Stimulated activated naive B cell treated with anti-CD40 and anti-IgM and Interleukin-4, amounts not matched to agents 10 μg/mL and 1 μg/mL and 100 μg/mL, for 72 hours (primary cell): ENCODE results near the gene CD46.
A peak's percentile ranks its signal among the peaks of the same experiment; 100 is the strongest.
"Not testable (repeated sequence)": the region's sequence is repeated elsewhere in the genome, so short reads cannot be mapped to it uniquely, and the experiment has no call there.

Experiments used
- ATAC-seq, 2 donors: fragments of 150-1000 bp; cut with Tn5 transposase; replicated peaks; 2 replicates each; pipeline ENCODE4 v1.10.0; 2021; ENCODE audit warnings: moderate library complexity in 1 of 2
- DNase-seq: peaks from one replicate; pipeline ENCODE4 v3.0.0; 2021
- H3K27ac Mint-ChIP-seq: one replicate; pipeline ENCODE4 v1.8.0; 2022; ENCODE audit warnings: mild to moderate bottlenecking, mixed read lengths
- H3K27me3 Mint-ChIP-seq, 2 donors: one replicate each; pipeline ENCODE4 v1.8.0; 2022; ENCODE audit warnings: mixed read lengths in 2 of 2
- H3K36me3 Mint-ChIP-seq, 2 donors: one replicate each; pipeline ENCODE4 v1.8.0; 2022; ENCODE audit warnings: mixed read lengths in 2 of 2, mild to moderate bottlenecking in 1 of 2
- H3K4me1 Mint-ChIP-seq, 2 donors: one replicate each; pipeline ENCODE4 v1.8.0; 2022; ENCODE audit warnings: mixed read lengths in 2 of 2, mild to moderate bottlenecking in 1 of 2
- H3K4me3 Mint-ChIP-seq, 2 donors: one replicate each; pipeline ENCODE4 v1.8.0; 2022; ENCODE audit warnings: mild to moderate bottlenecking in 2 of 2, mixed read lengths in 2 of 2, moderate library complexity in 1 of 2
- H3K9me3 Mint-ChIP-seq, 2 donors: one replicate each; pipeline ENCODE4 v1.8.0; 2022; ENCODE audit warnings: mixed read lengths in 2 of 2, mild to moderate bottlenecking in 1 of 2

CD46 gene

DNA sequence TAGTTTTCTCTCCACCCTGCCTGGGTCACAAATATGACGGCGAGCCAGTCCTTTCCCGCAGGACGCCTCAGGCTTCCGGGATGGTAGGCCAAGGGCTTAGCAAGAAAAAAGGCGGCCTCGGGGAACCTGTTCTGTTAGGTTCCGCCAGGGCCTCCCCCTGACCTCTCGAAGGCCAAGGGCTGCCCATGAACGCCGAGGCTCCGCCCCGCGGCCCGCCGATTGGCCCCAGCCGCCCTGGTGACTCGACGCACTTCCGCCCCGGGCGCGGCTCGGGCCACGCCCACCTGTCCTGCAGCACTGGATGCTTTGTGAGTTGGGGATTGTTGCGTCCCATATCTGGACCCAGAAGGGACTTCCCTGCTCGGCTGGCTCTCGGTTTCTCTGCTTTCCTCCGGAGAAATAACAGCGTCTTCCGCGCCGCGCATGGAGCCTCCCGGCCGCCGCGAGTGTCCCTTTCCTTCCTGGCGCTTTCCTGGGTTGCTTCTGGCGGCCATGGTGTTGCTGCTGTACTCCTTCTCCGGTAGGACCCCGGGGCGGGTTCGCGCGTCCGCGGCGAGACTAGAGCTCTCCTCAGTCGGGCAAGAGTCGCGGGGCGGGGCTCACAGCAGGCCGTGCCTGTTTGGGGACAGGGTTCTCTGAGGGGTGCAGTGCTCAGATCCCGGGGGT is at the start of gene CD46:
Gene CD46 (plus strand): TSS at position 265 of the 666 bp plus-strand sequence. CDS start 159 bp downstream, at position 424.
- H3K27me3 Mint-ChIP-seq = no peaks in the 10 kb centered on the region
- peaks cover 20 to 54% of the 10 kb centered on the region in 2 donors for H3K4me1 Mint-ChIP-seq
- peak within 1 kb of the TSS; percentile 96 for H3K27ac Mint-ChIP-seq
- peak; percentile 97 to 98 for ATAC-seq
- H3K4me3 Mint-ChIP-seq = peak within 1 kb of the TSS; percentile 89 to 97
- peaks cover 8 to 19% of the 10 kb centered on the region in 2 donors for H3K36me3 Mint-ChIP-seq
- DNase-seq = peak; percentile 93
- peaks cover 0 to 1% of the 10 kb centered on the region in 2 donors for H3K9me3 Mint-ChIP-seq

DNA sequence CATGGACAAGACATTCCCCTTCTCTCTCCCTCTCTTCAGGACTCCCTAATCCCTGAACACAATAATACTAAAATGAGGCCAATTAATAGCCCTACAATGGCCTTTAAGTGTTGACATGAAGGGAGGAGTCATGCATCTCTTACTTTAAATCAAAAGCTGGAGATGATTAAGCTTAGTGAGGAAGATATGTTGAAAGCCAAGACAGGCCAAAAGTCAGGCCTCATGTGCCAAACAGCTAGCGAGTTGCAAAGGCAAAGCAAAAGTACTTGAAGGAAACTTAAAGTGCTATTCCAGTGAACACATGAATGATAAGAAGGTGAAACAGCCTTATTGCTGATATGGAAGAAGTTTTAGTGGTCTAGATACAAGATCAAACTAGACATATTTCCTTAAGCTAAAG is 49.5 kb upstream of the CD46 start:
- Mint-ChIP-seq H3K4me3 (no peak overlapping the region), H3K4me1 (no peaks in the 10 kb centered on the region), H3K9me3 (no peaks in the 10 kb centered on the region), H3K27ac (no peak overlapping the region), H3K36me3 (no peaks in the 10 kb centered on the region), H3K27me3 (peaks cover 5% of the 10 kb centered on the region in 2 donors)
- no peak for ATAC-seq
- no peak for DNase-seq

DNA sequence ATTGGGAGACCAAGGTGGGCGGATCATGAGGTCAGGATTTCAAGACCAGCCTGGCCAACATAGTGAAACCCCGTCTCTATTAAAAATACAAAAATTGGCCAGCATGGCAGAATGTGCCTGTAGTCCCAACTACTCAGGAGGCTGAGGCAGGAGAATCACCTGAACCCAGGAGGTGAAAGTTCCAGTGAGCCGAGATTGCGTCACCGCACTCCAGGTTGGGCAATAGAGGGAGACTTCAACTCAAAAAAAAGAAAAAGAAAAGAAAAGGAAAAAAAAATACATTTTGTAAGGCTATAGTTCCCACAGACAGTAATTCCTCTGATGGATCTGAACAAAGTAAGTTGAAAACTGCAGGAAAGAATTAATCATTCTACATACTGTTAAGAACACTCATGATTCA is 48.1 kb upstream of the CD46 start:
- Mint-ChIP-seq H3K4me3 (no peak overlapping the region), H3K4me1 (no peaks in the 10 kb centered on the region), H3K27me3 (no peaks in the 10 kb centered on the region), H3K36me3 (no peaks in the 10 kb centered on the region), H3K27ac (no peak overlapping the region), H3K9me3 (no peaks in the 10 kb centered on the region)
- DNase-seq (no peak), ATAC-seq (no peak)

DNA sequence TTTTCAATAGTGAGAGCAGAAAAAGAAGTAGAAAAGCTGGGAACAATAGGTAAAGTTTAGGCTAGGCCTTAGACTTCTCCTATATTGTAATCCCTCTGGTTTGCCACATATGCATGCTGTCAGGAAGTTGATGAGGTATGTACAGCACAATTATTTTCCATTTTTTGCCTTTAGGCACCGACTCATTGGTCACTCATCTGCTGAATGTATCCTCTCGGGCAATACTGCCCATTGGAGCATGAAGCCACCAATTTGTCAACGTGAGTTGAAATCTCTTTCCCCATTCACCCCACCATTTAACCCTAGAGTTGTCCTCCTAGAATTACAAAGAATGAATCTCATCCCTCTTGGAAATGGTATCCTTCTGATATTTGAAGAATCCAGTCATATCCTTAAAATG is 43.9 kb upstream of the CD46 start:
- H3K4me1 Mint-ChIP-seq, ATAC-seq, H3K9me3 Mint-ChIP-seq, H3K27ac Mint-ChIP-seq, H3K36me3 Mint-ChIP-seq, DNase-seq, H3K27me3 Mint-ChIP-seq, H3K4me3 Mint-ChIP-seq: not testable (repeated sequence)

DNA sequence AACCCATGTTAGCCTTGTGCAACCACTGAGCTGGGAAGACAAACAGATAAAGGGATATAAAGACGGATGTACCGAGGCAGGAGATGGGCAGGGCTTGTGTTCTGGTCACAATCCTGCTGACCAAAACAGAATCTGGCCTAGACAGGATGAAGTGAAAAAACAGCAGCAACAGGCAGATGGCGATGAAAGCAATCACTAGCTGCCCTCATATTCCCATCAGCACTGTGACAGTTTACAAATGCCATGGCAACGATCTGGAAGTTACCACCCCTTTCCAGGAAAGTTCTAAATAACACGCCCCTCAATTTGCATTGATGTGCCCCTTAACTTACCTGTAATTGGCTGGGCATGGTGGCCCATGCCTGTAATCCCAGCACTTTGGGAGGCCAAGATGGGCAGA is 40.6 kb upstream of the CD46 start:
- Mint-ChIP-seq H3K9me3 (no peaks in the 10 kb centered on the region), H3K4me3 (no peak overlapping the region), H3K4me1 (no peaks in the 10 kb centered on the region), H3K36me3 (no peaks in the 10 kb centered on the region), H3K27ac (no peak overlapping the region), H3K27me3 (peaks cover 0 to 5% of the 10 kb centered on the region in 2 donors)
- no peak for DNase-seq
- no peak for ATAC-seq

DNA sequence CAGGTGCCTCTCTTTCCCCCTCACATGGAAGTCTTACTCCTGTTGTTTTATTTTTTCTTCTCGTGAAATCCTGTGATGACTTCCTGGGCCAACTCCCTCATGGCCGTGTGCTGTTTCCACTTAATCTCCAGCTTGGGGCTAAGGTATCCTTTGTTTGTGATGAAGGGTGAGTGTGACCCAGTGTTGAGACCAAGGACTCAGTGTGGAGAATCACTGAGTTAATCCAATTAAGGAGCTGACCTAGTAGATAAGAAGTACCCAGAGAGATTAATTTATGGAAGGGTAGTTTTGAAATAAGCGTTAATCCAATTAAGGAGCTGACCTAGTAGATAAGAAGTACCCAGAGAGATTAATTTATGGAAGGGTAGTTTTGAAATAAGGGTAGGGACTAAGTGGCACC is 39.2 kb upstream of the CD46 start:
- H3K4me1 Mint-ChIP-seq, H3K4me3 Mint-ChIP-seq, H3K27me3 Mint-ChIP-seq, H3K9me3 Mint-ChIP-seq, H3K27ac Mint-ChIP-seq, ATAC-seq, H3K36me3 Mint-ChIP-seq, DNase-seq: not testable (repeated sequence)

DNA sequence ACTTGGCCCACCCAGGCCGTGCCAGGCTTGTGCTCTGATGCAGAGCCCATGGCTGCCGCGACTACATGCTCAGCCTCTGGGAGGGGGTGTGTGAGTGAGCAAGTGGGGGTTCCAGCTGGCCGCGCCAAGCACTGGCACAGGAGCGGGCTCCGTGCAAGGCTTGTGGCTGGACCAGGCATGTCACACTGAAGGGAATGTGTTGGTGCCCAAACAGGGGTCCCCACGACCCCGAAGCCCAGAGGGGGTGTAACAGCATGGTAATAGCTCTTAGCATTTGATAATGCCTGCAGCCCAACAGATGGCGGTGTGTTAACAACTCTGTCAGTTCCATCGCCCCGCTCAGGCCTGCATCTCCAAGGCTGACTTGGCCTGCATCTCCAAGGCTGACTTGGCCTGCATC is 38.3 kb upstream of the CD46 start:
- no peak overlapping the region for H3K27ac Mint-ChIP-seq
- H3K36me3 Mint-ChIP-seq = no peaks in the 10 kb centered on the region
- H3K4me1 Mint-ChIP-seq = no peaks in the 10 kb centered on the region
- DNase-seq = no peak
- no peaks in the 10 kb centered on the region for H3K9me3 Mint-ChIP-seq
- no peak overlapping the region for H3K4me3 Mint-ChIP-seq
- ATAC-seq = no peak
- peaks cover 5% of the 10 kb centered on the region in 2 donors for H3K27me3 Mint-ChIP-seq

DNA sequence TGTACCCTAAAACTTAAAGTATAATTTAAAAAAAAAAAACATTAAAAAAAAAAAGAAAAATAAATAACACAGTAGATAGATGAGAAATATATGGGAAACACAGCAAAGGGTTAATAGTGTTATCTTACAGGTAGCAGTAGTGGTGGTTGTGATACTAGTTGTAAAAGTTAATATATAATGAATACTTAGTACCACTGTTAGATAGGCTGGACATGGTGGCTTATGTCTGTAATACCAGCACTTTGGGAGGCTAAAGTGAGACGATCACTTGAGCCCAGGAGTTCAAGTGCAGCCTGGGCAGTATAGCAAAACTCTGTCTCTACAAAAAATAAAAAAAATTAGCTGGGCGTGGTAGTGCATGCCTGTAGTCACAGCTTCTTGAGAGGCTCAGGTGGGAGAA is 32.6 kb upstream of the CD46 start:
- H3K36me3 Mint-ChIP-seq = no peaks in the 10 kb centered on the region
- no peaks in the 10 kb centered on the region for H3K4me1 Mint-ChIP-seq

DNA sequence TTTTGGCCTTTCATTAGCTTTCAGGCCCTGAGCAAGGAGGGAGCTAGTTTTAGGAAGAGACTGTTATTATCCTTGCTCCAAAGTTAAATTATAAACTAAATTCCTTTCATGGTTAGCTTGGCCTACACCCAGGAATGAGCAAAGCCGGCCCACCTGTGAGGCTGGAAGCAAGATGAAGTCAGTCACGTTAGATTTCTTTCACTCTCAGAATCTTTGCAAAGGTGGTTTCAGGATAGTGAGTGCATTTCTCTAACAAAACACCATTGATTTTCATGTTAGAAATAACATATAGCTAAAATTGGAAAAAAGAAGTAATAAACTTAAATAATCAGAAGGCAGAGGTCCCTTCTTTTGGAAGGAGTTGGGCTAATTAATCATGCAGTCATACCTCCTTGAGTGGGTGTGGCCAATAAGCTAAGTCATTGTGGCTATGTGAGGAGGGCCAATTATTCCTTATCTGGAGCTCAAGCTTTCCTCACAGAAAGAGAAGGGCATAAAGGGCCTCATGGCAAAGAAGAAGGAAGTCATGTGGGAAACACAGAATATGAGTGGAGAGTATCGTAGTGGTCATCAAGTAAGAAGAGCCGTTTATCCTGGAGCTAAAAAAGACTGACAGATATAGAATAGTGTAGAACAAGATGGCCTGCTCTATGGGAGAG is 23.5 kb upstream of the CD46 start:
- not testable (repeated sequence) for H3K27ac Mint-ChIP-seq, H3K4me3 Mint-ChIP-seq, DNase-seq

More for the DNA sequence above, 32.6 kb upstream of the CD46 start:
- no peak overlapping the region for H3K27ac Mint-ChIP-seq
- H3K27me3 Mint-ChIP-seq = peaks cover 5 to 10% of the 10 kb centered on the region in 2 donors
- no peak overlapping the region for H3K4me3 Mint-ChIP-seq
- ATAC-seq (no peak), DNase-seq (no peak)
- H3K9me3 Mint-ChIP-seq = peaks cover 0 to 2% of the 10 kb centered on the region in 2 donors

DNA sequence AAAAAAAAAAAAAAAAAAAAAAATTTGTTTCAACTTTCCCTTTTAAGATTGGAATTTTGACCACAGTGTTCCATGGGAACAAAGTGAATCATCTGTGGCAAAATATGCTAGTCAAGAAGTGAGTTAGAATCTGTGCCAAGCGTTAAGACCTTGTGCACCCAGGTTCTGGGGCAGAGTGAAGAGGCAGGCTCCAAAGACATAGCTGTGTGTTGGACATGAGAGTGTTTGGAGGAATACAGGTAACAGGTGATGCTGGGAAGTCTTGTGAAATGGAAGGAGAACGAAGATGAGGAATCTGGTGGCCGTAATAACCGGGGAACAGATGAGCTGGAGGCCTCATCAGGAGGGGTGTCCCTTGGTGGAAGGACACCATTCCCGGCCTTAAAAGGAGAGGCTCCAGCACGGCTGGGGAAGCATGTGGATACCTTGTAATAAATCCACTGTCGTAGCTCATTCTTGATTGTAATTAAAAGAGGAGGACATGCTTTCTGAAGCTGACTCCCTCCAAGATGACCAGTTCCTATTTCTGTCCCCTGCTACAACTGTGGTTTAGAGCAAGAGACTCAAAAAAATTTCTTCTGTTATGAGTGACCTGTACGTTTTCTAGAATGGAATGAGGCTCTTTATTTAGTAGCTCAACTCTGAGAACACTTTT is 14.2 kb upstream of the CD46 start:
- not testable (repeated sequence) for DNase-seq, H3K27ac Mint-ChIP-seq, H3K9me3 Mint-ChIP-seq, H3K36me3 Mint-ChIP-seq, H3K4me1 Mint-ChIP-seq, H3K27me3 Mint-ChIP-seq, ATAC-seq, H3K4me3 Mint-ChIP-seq

More for the DNA sequence above, 23.5 kb upstream of the CD46 start:
- not testable (repeated sequence) for H3K9me3 Mint-ChIP-seq, H3K27me3 Mint-ChIP-seq, ATAC-seq, H3K36me3 Mint-ChIP-seq, H3K4me1 Mint-ChIP-seq

DNA sequence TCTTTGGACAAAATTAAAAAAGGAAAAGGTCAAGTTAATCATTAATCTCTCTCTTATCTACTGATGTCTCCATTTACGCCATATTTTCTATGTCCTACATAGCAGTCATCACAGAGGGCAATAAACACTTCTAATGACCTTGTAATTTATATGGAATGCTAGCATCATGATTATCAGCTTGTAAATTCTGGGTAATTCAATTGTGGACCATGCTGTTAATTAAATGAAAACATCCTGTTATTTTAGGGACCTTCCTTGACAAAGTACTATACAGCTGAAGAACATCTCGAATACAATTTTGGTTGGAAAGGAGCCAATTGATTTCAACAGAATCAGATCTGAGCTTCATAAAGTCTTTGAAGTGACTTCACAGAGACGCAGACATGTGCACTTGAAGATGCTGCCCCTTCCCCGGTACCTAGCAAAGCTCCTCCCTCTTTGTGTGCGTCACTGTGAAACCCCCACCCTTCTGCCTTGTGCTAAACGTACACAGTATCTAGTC is 13.6 kb upstream of the CD46 start:
- H3K27me3 Mint-ChIP-seq, H3K27ac Mint-ChIP-seq, DNase-seq, H3K4me3 Mint-ChIP-seq, H3K9me3 Mint-ChIP-seq, H3K36me3 Mint-ChIP-seq, ATAC-seq, H3K4me1 Mint-ChIP-seq: not testable (repeated sequence)

DNA sequence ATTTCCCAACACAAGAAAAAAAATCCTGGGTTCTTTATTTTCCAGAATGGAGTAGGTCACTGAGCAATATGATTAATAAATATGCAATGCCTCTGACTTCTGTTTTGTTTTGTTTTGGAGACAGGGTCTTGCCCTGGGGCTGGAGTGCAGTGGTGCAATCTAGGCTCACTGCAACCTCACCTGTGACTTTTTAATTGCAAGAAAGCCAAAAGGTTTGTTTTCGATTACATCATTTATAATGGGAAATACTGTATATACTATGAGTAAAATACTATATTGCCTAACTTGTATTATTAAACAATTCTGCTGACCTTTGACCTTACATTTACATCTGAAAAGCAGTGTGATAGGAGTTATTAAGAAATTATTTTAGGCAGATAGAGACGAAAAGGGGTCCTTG is 11.6 kb upstream of the CD46 start:
- no peaks in the 10 kb centered on the region for H3K9me3 Mint-ChIP-seq
- no peaks in the 10 kb centered on the region for H3K4me1 Mint-ChIP-seq
- no peak overlapping the region for H3K4me3 Mint-ChIP-seq
- H3K27me3 Mint-ChIP-seq = peaks cover 4 to 6% of the 10 kb centered on the region in 2 donors
- no peaks in the 10 kb centered on the region for H3K36me3 Mint-ChIP-seq
- H3K27ac Mint-ChIP-seq = no peak overlapping the region
- no peak for DNase-seq
- no peak for ATAC-seq

DNA sequence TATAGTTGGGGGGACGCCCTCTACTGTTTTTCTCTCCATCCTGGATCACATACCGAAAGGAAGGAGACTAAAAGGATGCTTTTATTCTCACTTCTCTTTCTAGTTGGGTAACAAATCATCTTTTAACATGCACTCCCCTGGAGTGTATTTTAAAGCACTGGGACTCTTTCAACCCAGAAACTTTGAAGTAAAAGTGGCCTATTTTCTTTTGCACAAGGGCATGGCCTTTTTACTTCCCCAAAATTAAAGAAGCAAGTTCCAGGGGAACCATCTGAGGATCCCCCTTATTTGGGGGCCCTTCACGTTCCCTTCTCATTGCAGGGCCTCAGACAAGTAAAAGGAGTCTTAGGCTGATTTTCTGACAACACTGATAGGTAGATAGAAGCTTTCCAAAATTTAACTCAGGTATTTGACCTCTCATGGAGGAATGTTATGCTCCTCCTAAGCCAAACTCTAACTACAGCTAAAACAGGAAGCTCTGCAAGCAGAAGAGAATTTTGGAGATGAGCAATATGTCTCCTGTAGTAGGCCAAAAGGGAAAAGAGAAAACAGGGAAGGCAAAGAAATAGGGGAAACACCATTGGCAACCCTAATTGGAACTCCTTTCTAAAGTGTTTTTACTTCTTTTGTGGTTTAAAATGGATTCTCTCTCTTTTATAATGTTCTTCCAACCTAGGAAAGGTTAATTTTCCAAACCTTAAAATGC is 8.9 kb upstream of the CD46 start:
- Mint-ChIP-seq H3K9me3 (no peaks in the 10 kb centered on the region), H3K4me3 (no peak overlapping the region), H3K4me1 (no peaks in the 10 kb centered on the region), H3K36me3 (no peaks in the 10 kb centered on the region), H3K27ac (no peak overlapping the region), H3K27me3 (no peaks in the 10 kb centered on the region)
- no peak for ATAC-seq
- no peak for DNase-seq

DNA sequence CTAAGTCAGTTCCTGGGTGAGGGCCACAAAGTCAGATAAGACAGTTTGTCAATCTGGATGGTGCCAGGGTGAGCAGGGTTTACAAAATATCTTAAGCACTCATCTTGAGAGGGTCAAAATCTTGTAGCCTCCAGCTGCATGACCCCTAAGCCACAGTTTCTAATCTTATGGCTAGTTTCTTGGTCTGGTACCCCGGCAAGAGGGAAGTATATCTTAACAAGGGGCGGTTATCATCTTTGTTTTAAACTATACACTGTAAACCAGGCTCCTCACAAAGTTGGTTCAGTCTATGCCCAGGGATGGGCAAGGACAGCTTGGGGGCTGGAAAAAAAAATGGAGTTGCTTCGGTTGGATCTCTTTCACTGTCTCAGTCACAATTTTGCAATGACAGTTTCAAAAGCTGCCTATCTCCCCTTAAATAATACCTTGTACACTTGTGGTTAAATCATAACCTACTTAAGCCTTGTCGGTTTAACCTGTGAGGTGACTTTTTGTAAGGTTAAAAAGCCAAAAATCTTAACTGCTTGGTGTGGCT is 7.8 kb upstream of the CD46 start:
- H3K36me3 Mint-ChIP-seq = no peaks in the 10 kb centered on the region

More for the DNA sequence above, 7.8 kb upstream of the CD46 start:
- no peaks in the 10 kb centered on the region for H3K9me3 Mint-ChIP-seq
- DNase-seq (no peak), ATAC-seq (no peak)
- H3K4me3 Mint-ChIP-seq = no peak overlapping the region
- H3K27ac Mint-ChIP-seq = no peak overlapping the region
- H3K27me3 Mint-ChIP-seq = no peaks in the 10 kb centered on the region
- peaks cover 0 to 5% of the 10 kb centered on the region in 2 donors for H3K4me1 Mint-ChIP-seq
